ENCODE measurements around the gene WDR5.

Gene WDR5

DNA sequence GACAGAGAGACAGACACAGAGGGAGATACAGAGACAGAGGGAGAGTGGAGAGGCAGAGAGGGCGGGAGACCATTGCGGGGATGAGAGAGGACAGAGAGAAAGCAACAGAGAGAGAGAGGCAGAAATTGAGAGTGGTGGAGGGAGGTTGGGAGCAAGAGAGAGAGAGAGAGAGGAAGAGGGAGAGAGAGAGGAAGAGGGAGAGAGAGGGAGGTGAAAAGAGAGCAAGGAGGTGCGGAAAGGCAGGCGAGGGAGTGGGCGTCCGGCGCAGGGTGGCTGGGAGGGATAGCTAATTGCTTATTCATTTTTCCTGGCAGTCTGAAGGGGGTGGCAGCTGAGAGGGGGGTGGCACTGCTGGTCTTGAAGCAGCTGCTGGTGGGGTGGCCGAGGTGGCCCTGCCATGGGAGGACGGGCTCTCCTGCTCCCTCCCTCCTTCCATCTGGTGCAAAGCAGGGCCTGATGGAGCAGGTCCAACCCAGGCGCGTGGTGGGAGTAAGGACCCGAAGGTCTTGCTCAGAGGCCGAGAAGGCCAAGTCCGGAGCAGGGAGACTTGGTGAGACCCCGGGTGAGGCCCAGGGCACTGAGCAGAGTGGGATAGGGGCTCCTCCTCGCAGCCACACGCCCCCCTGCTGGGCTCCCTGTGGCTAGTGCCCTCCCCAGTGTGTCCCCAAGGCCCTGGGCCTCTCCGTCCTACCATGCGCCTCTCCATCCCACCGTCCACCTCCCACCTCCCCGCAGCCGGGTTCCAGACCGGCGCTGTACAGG, 53.8 kb downstream of the WDR5 start:
- Histone ChIP-seq H3K9me3 (ENCODE audit: control insufficient read depth, insufficient read depth, low read depth, low read length) (no peaks in the 10 kb centered on the region), H3K36me3 (ENCODE audit: control insufficient read depth in 2 of 2, insufficient read depth in 1 of 2, low read length in 2 of 2) (no peaks in the 10 kb centered on the region), H3K4me1 (ENCODE audit: control insufficient read depth, insufficient read depth, low read length) (no peaks in the 10 kb centered on the region), H3K4me3 (ENCODE audit: low read depth, low read length) (no peak overlapping the region), H3K27ac (ENCODE audit: extremely low read depth, low read depth, low read length) (no peak overlapping the region)
- TF ChIP-seq ZNF529 (tag by site-specific recombination; IDR thresholded peaks at IDR 0.05; ENCODE audit: insufficient replicate concordance) (no peak), ZNF214 (tag by site-specific recombination; IDR thresholded peaks at IDR 0.05; ENCODE audit: borderline replicate concordance) (no peak), ZNF777 (tag by site-specific recombination; IDR thresholded peaks at IDR 0.05; ENCODE audit: borderline replicate concordance) (no peak), HOXA7 (CRISPR knock-in tag; IDR thresholded peaks at IDR 0.05; ENCODE audit: borderline replicate concordance) (no peak), GLIS2 (tag by site-specific recombination; IDR thresholded peaks at IDR 0.05) (peak; percentile 40; the same call in 1 of the 2 replicates), GLIS1 (tag by site-specific recombination; IDR thresholded peaks at IDR 0.05) (peak; percentile 31; the same call in 1 of the 2 replicates), EGR2 (tag by site-specific recombination; IDR thresholded peaks at IDR 0.05; ENCODE audit: low read depth) (peak; percentile 69), KLF7 (tag by site-specific recombination; IDR thresholded peaks at IDR 0.05; ENCODE audit: borderline replicate concordance) (no peak), ZNF473 (tag by site-specific recombination; IDR thresholded peaks at IDR 0.05) (0 out of 2 replicates have a peak, but pooled peaks have one; percentile 64), SALL2 (tag by site-specific recombination; IDR thresholded peaks at IDR 0.05; ENCODE audit: borderline replicate concordance) (no peak), ZNF366 (tag by site-specific recombination; conservative IDR thresholded peaks at IDR 0.05) (peak; percentile 76; the same call in 1 of the 2 replicates), GLI4 (tag by site-specific recombination; IDR thresholded peaks at IDR 0.05) (0 out of 2 replicates have a peak, but pooled peaks have one; percentile 26), SETDB1 (IDR thresholded peaks at IDR 0.05; ENCODE audit: insufficient read length, low read length) (no peak), ZNF114 (tag by site-specific recombination; IDR thresholded peaks at IDR 0.05) (no peak), ZIC2 (tag by site-specific recombination; IDR thresholded peaks at IDR 0.05) (peak; percentile 31; the same call in 1 of the 2 replicates), ZFHX2 (tag by site-specific recombination; conservative IDR thresholded peaks at IDR 0.05) (peak; percentile 51), PRDM1 (tag by site-specific recombination; IDR thresholded peaks at IDR 0.05) (peak; percentile 96), ZNF596 (tag by site-specific recombination; IDR thresholded peaks at IDR 0.05) (peak; percentile 71)
- TF ChIP-seq, protein P1, sequence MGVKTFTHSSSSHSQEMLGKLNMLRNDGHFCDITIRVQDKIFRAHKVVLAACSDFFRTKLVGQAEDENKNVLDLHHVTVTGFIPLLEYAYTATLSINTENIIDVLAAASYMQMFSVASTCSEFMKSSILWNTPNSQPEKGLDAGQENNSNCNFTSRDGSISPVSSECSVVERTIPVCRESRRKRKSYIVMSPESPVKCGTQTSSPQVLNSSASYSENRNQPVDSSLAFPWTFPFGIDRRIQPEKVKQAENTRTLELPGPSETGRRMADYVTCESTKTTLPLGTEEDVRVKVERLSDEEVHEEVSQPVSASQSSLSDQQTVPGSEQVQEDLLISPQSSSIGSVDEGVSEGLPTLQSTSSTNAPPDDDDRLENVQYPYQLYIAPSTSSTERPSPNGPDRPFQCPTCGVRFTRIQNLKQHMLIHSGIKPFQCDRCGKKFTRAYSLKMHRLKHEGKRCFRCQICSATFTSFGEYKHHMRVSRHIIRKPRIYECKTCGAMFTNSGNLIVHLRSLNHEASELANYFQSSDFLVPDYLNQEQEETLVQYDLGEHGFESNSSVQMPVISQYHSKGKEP (tag by site-specific recombination; IDR thresholded peaks at IDR 0.05): no peak
- TF ChIP-seq, protein P2, sequence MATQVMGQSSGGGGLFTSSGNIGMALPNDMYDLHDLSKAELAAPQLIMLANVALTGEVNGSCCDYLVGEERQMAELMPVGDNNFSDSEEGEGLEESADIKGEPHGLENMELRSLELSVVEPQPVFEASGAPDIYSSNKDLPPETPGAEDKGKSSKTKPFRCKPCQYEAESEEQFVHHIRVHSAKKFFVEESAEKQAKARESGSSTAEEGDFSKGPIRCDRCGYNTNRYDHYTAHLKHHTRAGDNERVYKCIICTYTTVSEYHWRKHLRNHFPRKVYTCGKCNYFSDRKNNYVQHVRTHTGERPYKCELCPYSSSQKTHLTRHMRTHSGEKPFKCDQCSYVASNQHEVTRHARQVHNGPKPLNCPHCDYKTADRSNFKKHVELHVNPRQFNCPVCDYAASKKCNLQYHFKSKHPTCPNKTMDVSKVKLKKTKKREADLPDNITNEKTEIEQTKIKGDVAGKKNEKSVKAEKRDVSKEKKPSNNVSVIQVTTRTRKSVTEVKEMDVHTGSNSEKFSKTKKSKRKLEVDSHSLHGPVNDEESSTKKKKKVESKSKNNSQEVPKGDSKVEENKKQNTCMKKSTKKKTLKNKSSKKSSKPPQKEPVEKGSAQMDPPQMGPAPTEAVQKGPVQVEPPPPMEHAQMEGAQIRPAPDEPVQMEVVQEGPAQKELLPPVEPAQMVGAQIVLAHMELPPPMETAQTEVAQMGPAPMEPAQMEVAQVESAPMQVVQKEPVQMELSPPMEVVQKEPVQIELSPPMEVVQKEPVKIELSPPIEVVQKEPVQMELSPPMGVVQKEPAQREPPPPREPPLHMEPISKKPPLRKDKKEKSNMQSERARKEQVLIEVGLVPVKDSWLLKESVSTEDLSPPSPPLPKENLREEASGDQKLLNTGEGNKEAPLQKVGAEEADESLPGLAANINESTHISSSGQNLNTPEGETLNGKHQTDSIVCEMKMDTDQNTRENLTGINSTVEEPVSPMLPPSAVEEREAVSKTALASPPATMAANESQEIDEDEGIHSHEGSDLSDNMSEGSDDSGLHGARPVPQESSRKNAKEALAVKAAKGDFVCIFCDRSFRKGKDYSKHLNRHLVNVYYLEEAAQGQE (tag by site-specific recombination; IDR thresholded peaks at IDR 0.05): no peak
- TF ChIP-seq, protein P3, sequence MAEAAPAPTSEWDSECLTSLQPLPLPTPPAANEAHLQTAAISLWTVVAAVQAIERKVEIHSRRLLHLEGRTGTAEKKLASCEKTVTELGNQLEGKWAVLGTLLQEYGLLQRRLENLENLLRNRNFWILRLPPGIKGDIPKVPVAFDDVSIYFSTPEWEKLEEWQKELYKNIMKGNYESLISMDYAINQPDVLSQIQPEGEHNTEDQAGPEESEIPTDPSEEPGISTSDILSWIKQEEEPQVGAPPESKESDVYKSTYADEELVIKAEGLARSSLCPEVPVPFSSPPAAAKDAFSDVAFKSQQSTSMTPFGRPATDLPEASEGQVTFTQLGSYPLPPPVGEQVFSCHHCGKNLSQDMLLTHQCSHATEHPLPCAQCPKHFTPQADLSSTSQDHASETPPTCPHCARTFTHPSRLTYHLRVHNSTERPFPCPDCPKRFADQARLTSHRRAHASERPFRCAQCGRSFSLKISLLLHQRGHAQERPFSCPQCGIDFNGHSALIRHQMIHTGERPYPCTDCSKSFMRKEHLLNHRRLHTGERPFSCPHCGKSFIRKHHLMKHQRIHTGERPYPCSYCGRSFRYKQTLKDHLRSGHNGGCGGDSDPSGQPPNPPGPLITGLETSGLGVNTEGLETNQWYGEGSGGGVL (tag by site-specific recombination; IDR thresholded peaks at IDR 0.05): peak; percentile 70
- ChIA-PET CTCF (no interaction called here), POLR2A (no interaction called here)
